Fibroblast of lung (primary cell): ENCODE results near the gene ARMC2. TPM values are rescaled to one million over a fixed set of nuclear protein-coding genes. Genes with fewer than 3 reads are reported as not detected.

Source experiments
- DNase-seq, 2 donors: peaks; one replicate each; pipeline versions ENCODE4 v3.0.0 to v3.0.0-alpha.2; 2010; ENCODE audit warnings: low read depth in 2 of 2
- H2AFZ ChIP-seq: 2 replicates; pipeline ENCODE4 v1.5.1; 2012; ENCODE audit warnings: low read length, control low read depth, inconsistent platforms
- H3K27ac ChIP-seq: 2 replicates; pipeline ENCODE4 v1.5.1; 2011; ENCODE audit warnings: low read length, control low read depth; ENCODE audit not compliant: insufficient read depth
- H3K27me3 ChIP-seq: 2 replicates; pipeline ENCODE4 v1.5.1; 2011; ENCODE audit warnings: mild to moderate bottlenecking, low read length; ENCODE audit not compliant: control insufficient read depth, insufficient read depth
- H3K36me3 ChIP-seq: 2 replicates; pipeline ENCODE4 v1.5.1; 2011; ENCODE audit warnings: low read length; ENCODE audit not compliant: control insufficient read depth, insufficient read depth
- H3K4me1 ChIP-seq: 2 replicates; pipeline ENCODE4 v1.5.1; 2011; ENCODE audit warnings: low read length; ENCODE audit not compliant: control insufficient read depth, insufficient read depth; ENCODE audit errors: extremely low read depth
- H3K4me2 ChIP-seq: 2 replicates; pipeline ENCODE4 v1.5.1; 2011; ENCODE audit warnings: low read length, control low read depth; ENCODE audit not compliant: insufficient read depth; ENCODE audit errors: extremely low read depth
- H3K4me3 ChIP-seq, 4 experiments: fragments of 200-600 bp in 1 of 4; sonication (generic) in 1 of 4; replicated peaks in 1 of 4; 2 replicates each; pipeline ENCODE4 v1.5.1; 2011 to 2016; ENCODE audit warnings: low read length in 4 of 4, low read depth in 3 of 4, mild to moderate bottlenecking in 3 of 4, control low read depth in 2 of 4, inconsistent platforms in 1 of 4, mixed read lengths in 1 of 4; ENCODE audit not compliant: insufficient read depth in 1 of 4; ENCODE audit errors: control extremely low read depth in 1 of 4
- H3K79me2 ChIP-seq: 2 replicates; pipeline ENCODE4 v1.5.1; 2012; ENCODE audit warnings: mild to moderate bottlenecking, low read length, inconsistent platforms; ENCODE audit not compliant: control insufficient read depth, insufficient read depth
- H3K9ac ChIP-seq: 2 replicates; pipeline ENCODE4 v1.5.1; 2011; ENCODE audit warnings: mild to moderate bottlenecking, low read length, control low read depth; ENCODE audit not compliant: insufficient read depth
- H3K9me3 ChIP-seq: 2 replicates; pipeline ENCODE4 v1.5.1; 2012; ENCODE audit warnings: low read depth, low read length; ENCODE audit not compliant: control insufficient read depth, insufficient read depth
- H4K20me1 ChIP-seq: 2 replicates; pipeline ENCODE4 v1.5.1; 2011; ENCODE audit warnings: low read length; ENCODE audit not compliant: control insufficient read depth, insufficient read depth; ENCODE audit errors: extremely low read depth
- CTCF ChIP-seq, 2 donors: IDR thresholded peaks in 1 of 2; conservative IDR thresholded peaks in 1 of 2; 1 replicate in 1 of 2; 2 replicates in 1 of 2; pipeline ENCODE4 v1.5.1; 2011 to 2012; ENCODE audit warnings: low read length in 2 of 2, control low read depth in 1 of 2, inconsistent platforms in 1 of 2, low read depth in 1 of 2, mild to moderate bottlenecking in 1 of 2
- EZH2 ChIP-seq: IDR thresholded peaks from 2 replicates; pipeline ENCODE4 v1.5.1; 2012; ENCODE audit warnings: low read length, control low read depth, mild to moderate bottlenecking; ENCODE audit errors: missing control alignments
- polyA plus RNA-seq, 2 donors: library from polyadenylated mRNA; depleted of rRNA in 1 of 2; stranded (reverse) in 1 of 2; unstranded in 1 of 2; fragments of >200 nt; gene quantifications; 2 replicates each; pipeline ENCODE4 v1.2.1, GENCODE V29; 2011 to 2012; ENCODE audit warnings: missing spikeins in 1 of 2
- total RNA-seq: library from RNA; depleted of rRNA; stranded (reverse); fragments of >200 nt; gene quantifications from 2 replicates; pipeline ENCODE4 v1.2.1, GENCODE V29; 2014

Gene ARMC2
- total and polyA plus RNA-seq, 2 donors (not counting 1 experiment from before 2014, with no cell fraction given): 4.0 to 6.2 TPM

- no peak overlapping the region for H3K4me2 ChIP-seq
- H3K4me1 ChIP-seq: peaks cover 3% of the 10 kb centered on the region
- H3K27me3 ChIP-seq: no peaks in the 10 kb centered on the region
- H3K36me3 ChIP-seq: no peaks in the 10 kb centered on the region
- H2AFZ ChIP-seq: no peak overlapping the region
- H3K4me3 ChIP-seq: no peak overlapping the region
- H3K79me2 ChIP-seq: no peaks in the 10 kb centered on the region
- H4K20me1 ChIP-seq: no peaks in the 10 kb centered on the region
- no peak for TF ChIP-seq CTCF (conservative IDR thresholded peaks at IDR 0.05 in 1 of 2, IDR thresholded peaks at IDR 0.05 in 1 of 2; ENCODE audit: low read depth in 1 of 2, low read length in 2 of 2)
- TF ChIP-seq EZH2: no peak
- H3K9me3 ChIP-seq: no peaks in the 10 kb centered on the region
- no peak overlapping the region for H3K27ac ChIP-seq
- H3K9ac ChIP-seq: no peak overlapping the region
- no peak for DNase-seq
These were observed 40.3 kb upstream of the ARMC2 start for GRCh38 chr6:108807928-108808327.

GRCh38 chr6:108809211-108809610 is 39.0 kb upstream of the ARMC2 start:
- no peaks in the 10 kb centered on the region for H3K36me3 ChIP-seq
- no peaks in the 10 kb centered on the region for H4K20me1 ChIP-seq
- no peak overlapping the region for H2AFZ ChIP-seq
- peaks cover 3% of the 10 kb centered on the region for H3K4me1 ChIP-seq
- H3K27me3 ChIP-seq: no peaks in the 10 kb centered on the region
- DNase-seq: no peak
- H3K27ac ChIP-seq: no peak overlapping the region
- H3K79me2 ChIP-seq: no peaks in the 10 kb centered on the region
- H3K4me3 ChIP-seq: no peak overlapping the region
- no peak overlapping the region for H3K9ac ChIP-seq
- no peak overlapping the region for H3K4me2 ChIP-seq
- no peak for TF ChIP-seq EZH2
- no peak for TF ChIP-seq CTCF (conservative IDR thresholded peaks at IDR 0.05 in 1 of 2, IDR thresholded peaks at IDR 0.05 in 1 of 2; ENCODE audit: low read depth in 1 of 2, low read length in 2 of 2)
- no peaks in the 10 kb centered on the region for H3K9me3 ChIP-seq

- DNase-seq: no peak
- no peak overlapping the region for H3K9ac ChIP-seq
- no peak overlapping the region for H2AFZ ChIP-seq
- H3K36me3 ChIP-seq: no peaks in the 10 kb centered on the region
- no peaks in the 10 kb centered on the region for H3K27me3 ChIP-seq
- no peak overlapping the region for H3K4me3 ChIP-seq
- no peaks in the 10 kb centered on the region for H3K79me2 ChIP-seq
- peaks cover 3% of the 10 kb centered on the region for H3K4me1 ChIP-seq
- no peaks in the 10 kb centered on the region for H3K9me3 ChIP-seq
- no peak overlapping the region for H3K4me2 ChIP-seq
- H4K20me1 ChIP-seq: no peaks in the 10 kb centered on the region
- H3K27ac ChIP-seq: no peak overlapping the region
- TF ChIP-seq EZH2 (no peak), CTCF (conservative IDR thresholded peaks at IDR 0.05 in 1 of 2, IDR thresholded peaks at IDR 0.05 in 1 of 2; ENCODE audit: low read depth in 1 of 2, low read length in 2 of 2) (no peak)
These were observed 38.1 kb upstream of the ARMC2 start for GRCh38 chr6:108810057-108810643.
